Stimulated activated CD8-positive, alpha-beta memory T cell treated with anti-CD3 and anti-CD28 coated beads, Interleukin-12 subunit alpha, Interleukin-12 subunit beta, amount 100 ng/mL, for 1 hour (primary cell): ENCODE data around the gene KRTAP4-16.
"Not testable (repeated sequence)": the region's sequence is repeated elsewhere in the genome, so short reads cannot be mapped to it uniquely, and the experiment has no call there.

ENCODE experiments used
- DNase-seq: peaks from one replicate; pipeline ENCODE4 v3.0.0-alpha.2; 2020; ENCODE audit warnings: low read depth

KRTAP4-16 gene

GRCh38 chr17:41073676-41074075, 28.3 kb downstream of the KRTAP4-16 start:
- DNase-seq: no peak

- DNase-seq: no peak
Observed at GRCh38 chr17:41071606-41072360, 30.2 kb downstream of the KRTAP4-16 start.

GRCh38 chr17:41069031-41069430, 33.0 kb downstream of the KRTAP4-16 start:
- DNase-seq: no peak

DNA sequence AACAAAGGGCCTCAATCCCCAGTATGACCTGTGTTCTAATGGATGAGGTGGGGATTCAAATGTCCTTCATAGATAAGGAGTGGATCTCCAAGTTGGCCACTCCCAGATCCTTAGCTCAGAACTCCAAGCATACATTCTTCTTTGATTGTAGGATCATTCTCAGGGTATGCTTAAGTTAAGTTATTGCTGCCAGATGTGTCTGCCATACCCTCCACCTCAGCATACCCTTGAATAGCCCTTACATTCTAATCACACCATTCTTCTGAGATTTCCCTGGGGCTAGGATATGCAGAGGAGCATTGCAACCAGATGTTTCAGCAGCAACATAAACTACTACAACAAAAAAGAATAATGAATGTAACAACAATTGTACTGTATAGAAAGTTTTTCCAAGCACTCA, 34.7 kb downstream of the KRTAP4-16 start:
- no peak for DNase-seq

GRCh38 chr17:41065829-41066624, 36.0 kb downstream of the KRTAP4-16 start, which contains the start of gene KRTAP2-4:
Gene KRTAP2-4, minus strand, starts transcription at chr17:41065879. Its CDS starts 34 bp downstream, at chr17:41065845.
- no peak for DNase-seq

GRCh38 chr17:41065016-41065689, 36.9 kb downstream of the KRTAP4-16 start:
- not testable (repeated sequence) for DNase-seq

DNA sequence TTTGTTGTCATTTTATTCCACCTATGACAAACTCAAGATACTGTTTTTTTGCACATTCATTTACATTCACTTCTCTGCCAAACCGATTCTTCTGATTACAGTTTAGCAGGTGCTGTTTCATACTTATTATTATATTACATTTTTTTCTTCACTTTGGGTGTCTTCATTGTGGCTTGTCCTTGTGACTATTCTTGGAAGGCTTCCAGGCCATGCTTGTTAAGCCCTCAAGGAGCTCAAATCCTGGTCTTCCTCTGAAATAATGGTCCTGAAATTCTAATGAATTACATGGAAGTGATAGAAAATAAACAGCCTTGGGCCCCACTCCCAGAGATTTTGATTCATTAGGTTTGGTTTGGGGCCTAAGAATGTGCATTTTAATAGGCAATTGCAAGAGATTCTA, 37.7 kb downstream of the KRTAP4-16 start:
- DNase-seq: no peak

GRCh38 chr17:41063449-41063848, 38.6 kb downstream of the KRTAP4-16 start:
- no peak for DNase-seq

GRCh38 chr17:41061964-41062363, 40.0 kb downstream of the KRTAP4-16 start:
- DNase-seq: no peak

GRCh38 chr17:41060052-41060604, 41.9 kb downstream of the KRTAP4-16 start, which contains the start of gene KRTAP2-3:
Gene KRTAP2-3, minus strand, starts transcription at chr17:41060114. Its CDS starts 64 bp downstream, at chr17:41060050.
- DNase-seq: no peak

DNA sequence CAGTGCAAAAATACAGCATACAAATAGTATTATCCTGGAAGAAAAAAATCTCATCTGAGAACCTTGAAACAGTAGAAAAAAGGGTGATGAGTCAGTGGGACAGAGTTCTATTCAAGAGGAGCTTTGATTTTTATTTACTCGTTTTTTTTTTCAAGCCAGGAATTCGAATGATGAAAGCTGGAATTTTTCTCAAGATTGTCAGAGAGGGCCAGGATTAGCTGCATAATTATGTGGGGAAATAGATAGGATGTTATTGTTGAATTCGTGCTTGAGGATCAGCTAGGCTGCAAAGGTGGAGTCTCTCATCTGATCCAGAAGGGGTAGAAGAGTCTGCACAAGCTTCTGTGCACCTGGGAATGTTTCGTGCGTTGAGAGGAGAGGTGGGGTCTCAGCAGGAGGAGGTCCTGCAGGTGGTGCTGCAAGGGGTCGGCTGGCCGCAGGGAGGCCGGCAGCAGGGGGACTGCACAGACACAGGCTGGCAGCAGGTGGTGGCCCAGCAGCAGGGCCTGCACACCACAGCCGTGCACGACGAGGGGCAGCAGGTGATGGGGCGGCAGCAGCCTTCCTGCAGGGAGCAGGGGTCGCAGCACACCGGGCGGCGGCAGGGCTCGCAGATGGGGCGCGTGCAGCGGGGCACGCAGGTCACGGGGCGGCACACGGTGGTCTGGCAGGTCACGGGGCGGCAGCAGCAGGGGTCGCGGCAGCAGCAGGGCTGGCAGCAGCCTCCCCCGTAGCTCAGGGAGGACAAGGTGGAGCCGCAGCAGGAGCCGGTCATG, 42.5 kb downstream of the KRTAP4-16 start:
- not testable (repeated sequence) for DNase-seq

DNA sequence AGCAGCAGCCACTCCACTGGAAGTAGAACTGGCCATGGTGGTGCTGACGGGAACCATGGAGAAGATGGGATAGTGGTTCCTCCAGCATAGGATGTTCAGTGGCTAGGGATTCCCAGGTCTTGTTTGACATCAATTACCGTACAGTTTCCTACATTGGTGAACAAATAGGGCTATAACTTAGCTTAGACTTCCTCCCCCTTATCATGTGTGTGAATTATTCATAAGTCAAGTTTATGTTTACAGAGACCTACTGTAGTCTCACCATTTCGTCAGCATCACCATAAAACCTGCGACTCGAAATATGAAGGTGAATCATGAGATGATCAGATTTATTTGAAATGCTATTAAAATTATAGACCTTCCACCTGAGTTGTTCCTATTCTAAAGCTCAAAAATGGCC, 43.3 kb downstream of the KRTAP4-16 start:
- no peak for DNase-seq

DNA sequence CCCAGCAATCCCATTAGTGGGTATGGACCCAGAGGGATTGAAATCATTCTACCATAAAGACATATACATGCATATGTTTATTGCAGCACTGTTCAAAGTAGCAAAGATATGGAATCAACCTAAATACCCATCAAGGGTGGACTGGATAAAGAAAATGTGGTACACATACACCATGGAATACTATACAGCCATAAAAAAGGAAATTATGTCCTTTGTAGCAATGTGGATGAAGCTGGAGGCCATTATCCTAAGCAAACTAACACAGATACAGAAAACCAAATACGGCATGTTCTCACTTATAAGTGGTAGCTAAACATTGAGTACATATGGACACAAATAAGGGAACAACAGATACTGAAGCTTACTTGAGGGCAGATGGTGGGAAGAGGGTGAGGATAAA, 44.5 kb downstream of the KRTAP4-16 start:
- DNase-seq: no peak

DNA sequence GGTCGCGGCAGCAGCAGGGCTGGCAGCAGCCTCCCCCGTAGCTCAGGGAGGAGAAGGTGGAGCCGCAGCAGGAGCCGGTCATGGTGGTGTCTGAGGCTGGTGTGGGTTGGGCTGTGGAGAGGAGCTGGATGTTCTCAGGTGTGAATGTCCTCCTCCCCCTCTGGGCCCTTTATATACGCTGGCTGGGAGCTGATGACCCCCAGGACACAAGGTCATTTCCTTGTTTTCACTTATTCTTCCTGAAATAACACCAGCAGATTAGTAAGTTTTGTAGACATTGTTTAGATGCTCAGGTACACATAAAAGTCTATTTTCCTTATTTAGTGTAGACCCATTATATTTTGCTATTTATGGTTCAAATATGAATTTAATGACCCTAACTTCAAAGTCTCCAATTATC, 46.9 kb downstream of the KRTAP4-16 start, which contains the start of gene KRTAP2-2:
KRTAP2-2 (minus strand) TSS at position 101 of the 400 bp plus-strand sequence; CDS start at position 82, 19 bp downstream.
- DNase-seq: not testable (repeated sequence)

DNA sequence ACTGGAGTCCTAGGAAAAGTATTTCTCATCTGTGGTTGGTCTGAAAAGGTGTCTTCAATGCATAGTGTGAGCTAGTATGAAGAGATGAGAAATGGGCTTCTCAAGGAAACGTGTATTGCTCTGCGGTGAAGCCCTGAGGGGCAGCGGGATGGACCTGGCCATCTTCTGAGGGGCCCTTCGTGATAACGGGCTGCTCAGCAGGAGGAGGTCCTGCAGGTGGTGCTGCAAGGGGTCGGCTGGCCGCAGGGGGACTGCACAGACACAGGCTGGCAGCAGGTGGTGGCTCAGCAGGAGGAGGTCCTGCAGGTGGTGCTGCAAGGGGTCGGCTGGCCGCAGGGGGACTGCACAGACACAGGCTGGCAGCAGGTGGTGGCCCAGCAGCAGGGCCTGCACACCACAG, 47.5 kb downstream of the KRTAP4-16 start:
- not testable (repeated sequence) for DNase-seq

GRCh38 chr17:41054025-41054424, 48.0 kb downstream of the KRTAP4-16 start:
- no peak for DNase-seq

GRCh38 chr17:41052566-41052965, 49.4 kb downstream of the KRTAP4-16 start:
- no peak for DNase-seq
